Neural cell (in vitro differentiated cells): ENCODE measurements around the gene DUSP14. TPM values are rescaled to one million over a fixed set of nuclear protein-coding genes. Genes with fewer than 3 reads are reported as not detected.

ENCODE experiments used
- H2AFZ ChIP-seq: fragments of 200-600, 300-800 bp; sonication (generic), shearing (Covaris generic); 2 replicates; pipeline ENCODE4 v1.6.0; 2014; ENCODE audit warnings: low read depth, mild to moderate bottlenecking, antibody characterized with exemption, low read length, moderate library complexity
- H3F3A ChIP-seq: fragments of 200-600 bp; shearing (Covaris generic); 2 replicates; pipeline ENCODE4 v1.6.1; 2016; ENCODE audit warnings: mild to moderate bottlenecking, moderate library complexity, mixed read lengths, antibody characterized with exemption, low read length; ENCODE audit not compliant: insufficient read depth, poor library complexity, severe bottlenecking
- H3K27ac ChIP-seq: fragments of 200-600, 300-800 bp; sonication (generic), shearing (Covaris generic); 2 replicates; pipeline ENCODE4 v1.5.1; 2014; ENCODE audit warnings: mild to moderate bottlenecking, low read length, moderate library complexity
- H3K27me3 ChIP-seq: fragments of 300-800, 200-600 bp; sonication (generic), shearing (Covaris generic); 2 replicates; pipeline ENCODE4 v1.6.0; 2014; ENCODE audit warnings: mild to moderate bottlenecking, low read depth, low read length, moderate library complexity; ENCODE audit not compliant: insufficient read depth
- H3K36me3 ChIP-seq: fragments of 300-800, 200-600 bp; sonication (generic), shearing (Covaris generic); 2 replicates; pipeline ENCODE4 v1.5.1; 2014; ENCODE audit warnings: mild to moderate bottlenecking, antibody characterized with exemption, low read length, moderate library complexity; ENCODE audit not compliant: insufficient read depth
- H3K4me2 ChIP-seq: fragments of 300-800, 200-600 bp; sonication (generic), shearing (Covaris generic); 2 replicates; pipeline ENCODE4 v1.6.0; 2014; ENCODE audit warnings: mild to moderate bottlenecking, low read length
- H3K4me3 ChIP-seq: fragments of 300-800, 200-600 bp; sonication (generic), shearing (Covaris generic); 2 replicates; pipeline ENCODE4 v1.5.1; 2014; ENCODE audit warnings: mild to moderate bottlenecking, low read length, moderate library complexity
- H3K79me2 ChIP-seq: fragments of 200-600 bp; shearing (Covaris generic); replicated peaks from 2 replicates; pipeline ENCODE4 v1.6.0; 2014; ENCODE audit warnings: mild to moderate bottlenecking, low read length, moderate library complexity; ENCODE audit not compliant: insufficient read depth
- H3K9ac ChIP-seq: fragments of 300-800, 200-600 bp; sonication (generic), shearing (Covaris generic); 2 replicates; pipeline ENCODE4 v1.6.1; 2016; ENCODE audit warnings: mild to moderate bottlenecking, low read length, mixed read lengths
- H3K9me2 ChIP-seq: fragments of 200-600 bp; shearing (Covaris generic); 2 replicates; pipeline ENCODE4 v1.6.1; 2016; ENCODE audit warnings: mild to moderate bottlenecking, low read length, mixed read lengths; ENCODE audit not compliant: insufficient read depth
- H3K9me3 ChIP-seq: fragments of 200-600, 300-800 bp; sonication (generic), shearing (Covaris generic); 2 replicates; pipeline ENCODE4 v1.6.1; 2016; ENCODE audit warnings: mild to moderate bottlenecking, mixed run types, low read length, moderate library complexity, mixed read lengths
- H4K20me1 ChIP-seq: fragments of 200-600 bp; shearing (Covaris generic); 2 replicates; pipeline ENCODE4 v1.6.1; 2016; ENCODE audit warnings: mild to moderate bottlenecking, mixed run types; ENCODE audit not compliant: insufficient read depth
- CTCF ChIP-seq: fragments of 450-650 bp; IDR thresholded peaks from 2 replicates; pipeline ENCODE4 v1.5.1; 2014; ENCODE audit warnings: antibody characterized with exemption, mild to moderate bottlenecking, moderate library complexity; ENCODE audit not compliant: poor library complexity, severe bottlenecking
- EP300 ChIP-seq: fragments of 450-650 bp; conservative IDR thresholded peaks from 2 replicates; pipeline ENCODE4 v1.6.1; 2014; ENCODE audit warnings: antibody characterized with exemption, mild to moderate bottlenecking, moderate library complexity; ENCODE audit not compliant: poor library complexity, severe bottlenecking
- EZH2 ChIP-seq: fragments of 200-600, 300-800 bp; shearing (Covaris generic), sonication (generic); IDR thresholded peaks from 2 replicates; pipeline ENCODE4 v1.6.1; 2014; ENCODE audit warnings: antibody characterized with exemption, low read length, borderline replicate concordance, mild to moderate bottlenecking; ENCODE audit not compliant: insufficient read depth, poor library complexity, severe bottlenecking
- MXI1 ChIP-seq: fragments of 450-650 bp; conservative IDR thresholded peaks from 2 replicates; pipeline ENCODE4 v1.6.1; 2014; ENCODE audit warnings: antibody characterized with exemption, mild to moderate bottlenecking; ENCODE audit not compliant: poor library complexity, severe bottlenecking
- POLR2AphosphoS5 ChIP-seq: IDR thresholded peaks from 2 replicates; pipeline ENCODE4 v1.6.1; 2012
- RAD21 ChIP-seq: fragments of 450-650 bp; conservative IDR thresholded peaks from 2 replicates; pipeline ENCODE4 v1.6.1; 2014; ENCODE audit warnings: antibody characterized with exemption, mild to moderate bottlenecking, moderate library complexity
- REST ChIP-seq: IDR thresholded peaks from 2 replicates; pipeline ENCODE4 v1.6.1; 2012; ENCODE audit warnings: borderline replicate concordance
- SMC3 ChIP-seq: fragments of 450-650 bp; conservative IDR thresholded peaks from 2 replicates; pipeline ENCODE4 v1.6.1; 2014; ENCODE audit warnings: antibody characterized with exemption, mild to moderate bottlenecking, moderate library complexity; ENCODE audit not compliant: poor library complexity
- TAF1 ChIP-seq: IDR thresholded peaks from 2 replicates; pipeline ENCODE4 v1.6.1; 2012; ENCODE audit warnings: low read depth
- polyA plus RNA-seq: library from polyadenylated mRNA; depleted of rRNA; stranded (reverse); fragments of >200 nt; gene quantifications from 2 replicates; pipeline ENCODE4 v1.2.3, GENCODE V29; 2014

Gene DUSP14
- polyA plus RNA-seq, 1 donor from 2014 or later, result 19.7 TPM

GRCh38 chr17:37517881-37518280, 28.2 kb downstream of the DUSP14 start:
- Histone ChIP-seq H3K9me2 (no peaks in the 10 kb centered on the region), H3K36me3 (peaks cover 10% of the 10 kb centered on the region), H3K27ac (no peak overlapping the region), H2AFZ (no peak overlapping the region), H3K4me3 (no peak overlapping the region), H4K20me1 (no peaks in the 10 kb centered on the region), H3F3A (no peaks in the 10 kb centered on the region), H3K9me3 (no peaks in the 10 kb centered on the region), H3K27me3 (no peaks in the 10 kb centered on the region), H3K4me2 (no peak overlapping the region), H3K79me2 (peaks cover 13% of the 10 kb centered on the region), H3K9ac (no peak overlapping the region)
- TF ChIP-seq POLR2AphosphoS5, result no peak
- TF ChIP-seq TAF1, result no peak
- no peak for TF ChIP-seq SMC3

GRCh38 chr17:37518826-37519225, 29.1 kb downstream of the DUSP14 start:
- no peak overlapping the region for H3K4me3 ChIP-seq
- no peak overlapping the region for H3K9ac ChIP-seq
- no peak overlapping the region for H3K4me2 ChIP-seq
- no peaks in the 10 kb centered on the region for H4K20me1 ChIP-seq
- H3F3A ChIP-seq, result no peaks in the 10 kb centered on the region
- H3K27me3 ChIP-seq, result no peaks in the 10 kb centered on the region
- H3K36me3 ChIP-seq, result peaks cover 10% of the 10 kb centered on the region
- H3K9me3 ChIP-seq, result no peaks in the 10 kb centered on the region
- peaks cover 13% of the 10 kb centered on the region for H3K79me2 ChIP-seq
- H3K27ac ChIP-seq, result no peak overlapping the region
- no peak overlapping the region for H2AFZ ChIP-seq
- H3K9me2 ChIP-seq, result no peaks in the 10 kb centered on the region
- TF ChIP-seq SMC3, result no peak
- TF ChIP-seq POLR2AphosphoS5, result no peak
- TF ChIP-seq TAF1, result no peak
- TF ChIP-seq EZH2, result no peak
- TF ChIP-seq CTCF, result no peak
- no peak for TF ChIP-seq REST
- no peak for TF ChIP-seq MXI1
- TF ChIP-seq RAD21, result no peak
- TF ChIP-seq EP300, result no peak
